ENCODE results near the gene GALNT5.
"Not testable (repeated sequence)": the region's sequence is repeated elsewhere in the genome, so short reads cannot be mapped to it uniquely, and the experiment has no call there.

The GALNT5 gene

DNA sequence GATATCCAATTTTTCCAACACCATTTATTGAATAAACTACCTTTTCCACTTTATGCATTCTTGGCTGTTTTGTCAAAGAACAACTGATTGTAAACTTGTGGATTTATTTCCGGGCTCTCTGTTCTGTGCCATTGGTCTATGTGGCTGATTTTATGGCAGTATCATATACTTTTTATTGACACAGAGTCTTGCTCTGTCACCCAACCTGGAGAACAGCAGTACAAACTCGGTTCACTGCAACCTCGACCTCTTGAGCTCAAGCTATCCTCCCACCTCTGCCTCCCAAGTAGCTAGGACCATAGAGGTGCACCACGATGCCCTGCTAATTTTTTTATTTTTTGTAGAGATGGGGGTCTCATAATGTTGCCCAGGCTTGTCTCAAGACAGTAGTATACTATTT, 6.7 kb upstream of the GALNT5 start:
- no peak for DNase-seq

DNA sequence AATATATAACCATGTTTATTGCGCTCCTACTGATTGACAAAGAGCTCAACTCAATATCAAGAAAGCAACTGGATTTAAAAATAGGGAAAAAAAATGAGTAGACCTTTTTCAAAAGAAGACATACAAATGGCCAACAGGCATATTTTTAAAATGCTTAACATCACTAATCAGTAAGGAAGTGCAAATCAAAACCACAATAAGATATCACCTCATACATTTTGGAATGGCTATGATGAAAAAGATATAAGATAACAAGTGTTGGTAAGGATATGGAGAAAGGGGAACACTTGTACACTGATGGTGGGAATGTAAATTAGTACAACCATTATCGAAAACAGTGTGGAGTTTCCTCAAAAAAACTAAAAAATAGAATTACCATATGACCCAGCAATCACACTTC, 5.6 kb upstream of the GALNT5 start:
- no peak for DNase-seq

DNA sequence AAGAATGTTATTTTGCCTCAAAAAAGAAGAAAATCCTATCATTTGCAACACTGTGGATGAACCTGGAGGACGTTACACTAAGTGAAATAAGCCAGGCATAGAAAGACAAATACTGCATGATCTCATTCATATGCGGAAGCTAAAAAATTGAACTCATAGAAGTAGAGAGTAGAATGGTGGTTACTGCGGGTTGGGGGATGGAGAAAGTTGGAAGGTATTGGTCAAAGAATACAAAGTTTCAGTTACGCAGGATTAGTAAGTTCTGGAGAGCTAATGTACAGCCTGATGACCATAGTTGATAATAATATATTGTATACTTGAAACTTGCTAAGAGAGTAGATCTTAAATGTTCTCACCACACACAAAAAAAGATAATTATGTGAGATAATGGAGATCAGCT, 5.0 kb upstream of the GALNT5 start:
- DNase-seq, result no peak

DNA sequence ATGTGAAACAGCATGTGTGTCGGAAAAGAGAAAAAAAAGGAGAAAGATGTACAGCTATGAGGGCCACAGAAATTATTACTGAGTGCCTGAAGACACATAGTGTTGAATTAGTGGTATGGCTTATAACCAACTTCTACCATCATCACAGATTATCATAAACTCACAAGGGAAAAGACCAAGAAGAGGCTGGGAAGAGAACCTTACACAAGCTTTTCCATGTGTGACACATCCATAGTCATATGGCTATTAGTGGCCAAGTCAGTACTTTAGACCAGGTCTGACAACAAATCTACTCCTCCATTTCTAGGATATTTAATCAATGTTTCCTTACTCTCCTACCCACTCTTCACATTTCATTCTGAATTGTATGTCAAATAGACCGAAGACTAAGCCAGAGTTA, 3.5 kb upstream of the GALNT5 start:
- no peak for DNase-seq

DNA sequence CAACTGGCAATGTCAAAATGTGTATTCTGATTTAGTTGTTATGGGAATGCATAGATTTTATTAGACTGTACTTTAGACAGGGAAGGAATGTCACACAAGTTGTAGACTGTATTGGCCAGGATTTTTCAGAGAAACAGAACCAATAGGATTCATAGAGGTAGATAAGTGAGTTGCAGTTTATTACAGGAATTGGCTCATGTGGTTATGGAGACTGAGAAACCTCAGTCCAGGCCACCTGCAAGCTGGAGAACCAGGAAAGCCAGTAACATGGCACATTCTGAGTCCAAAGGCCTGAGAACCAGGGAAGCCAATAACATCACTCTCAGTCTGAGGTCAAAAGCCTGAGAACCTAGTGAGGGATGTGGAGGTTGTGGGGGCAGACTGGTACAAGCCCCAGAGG, 1.8 kb upstream of the GALNT5 start:
- DNase-seq, result no peak

DNA sequence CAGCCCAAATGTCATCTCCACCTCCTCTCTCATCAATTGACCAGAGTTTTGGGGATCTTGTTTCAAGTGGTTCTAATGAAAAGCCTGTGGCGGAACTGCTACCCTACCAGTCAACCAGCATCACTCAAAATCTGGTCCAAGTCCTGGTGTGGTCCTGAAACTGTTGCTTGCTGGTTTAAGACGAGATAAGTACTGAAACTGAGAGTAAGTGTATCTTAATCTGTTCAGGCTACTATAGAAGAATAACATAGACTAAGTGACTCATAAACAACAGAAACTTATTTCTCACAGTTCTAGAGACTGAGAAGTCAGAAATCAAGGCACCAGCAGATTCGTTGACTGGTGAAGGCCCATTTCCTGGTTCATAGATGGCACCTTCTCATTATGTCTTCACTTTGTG, 879 bp upstream of the GALNT5 start:
- no peak for DNase-seq

DNA sequence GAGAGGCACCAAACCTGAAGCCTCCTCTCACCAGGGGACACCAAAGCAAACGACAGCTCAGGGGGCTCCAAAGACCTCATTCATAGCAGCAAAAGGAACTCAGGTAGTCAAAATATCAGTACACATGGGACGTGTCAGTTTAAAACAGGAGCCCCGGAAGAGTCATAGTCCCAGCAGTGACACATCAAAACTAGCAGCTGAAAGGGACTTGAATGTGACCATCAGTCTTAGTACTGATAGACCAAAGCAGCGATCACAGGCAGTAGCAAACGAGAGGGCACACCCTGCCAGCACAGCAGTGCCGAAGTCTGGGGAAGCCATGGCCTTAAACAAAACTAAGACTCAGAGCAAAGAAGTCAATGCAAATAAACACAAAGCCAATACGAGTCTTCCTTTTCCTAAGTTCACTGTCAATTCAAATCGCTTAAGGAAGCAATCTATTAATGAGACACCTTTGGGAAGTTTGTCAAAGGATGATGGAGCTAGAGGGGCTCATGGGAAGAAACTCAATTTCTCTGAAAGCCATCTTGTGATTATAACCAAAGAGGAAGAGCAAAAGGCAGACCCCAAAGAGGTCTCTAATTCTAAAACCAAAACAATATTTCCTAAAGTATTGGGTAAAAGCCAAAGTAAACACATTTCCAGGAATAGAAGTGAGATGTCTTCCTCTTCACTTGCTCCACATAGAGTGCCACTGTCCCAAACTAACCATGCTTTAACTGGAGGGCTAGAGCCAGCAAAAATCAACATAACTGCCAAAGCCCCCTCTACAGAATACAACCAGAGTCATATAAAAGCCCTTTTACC, 1.2 kb downstream of the GALNT5 start:
- no peak for DNase-seq

DNA sequence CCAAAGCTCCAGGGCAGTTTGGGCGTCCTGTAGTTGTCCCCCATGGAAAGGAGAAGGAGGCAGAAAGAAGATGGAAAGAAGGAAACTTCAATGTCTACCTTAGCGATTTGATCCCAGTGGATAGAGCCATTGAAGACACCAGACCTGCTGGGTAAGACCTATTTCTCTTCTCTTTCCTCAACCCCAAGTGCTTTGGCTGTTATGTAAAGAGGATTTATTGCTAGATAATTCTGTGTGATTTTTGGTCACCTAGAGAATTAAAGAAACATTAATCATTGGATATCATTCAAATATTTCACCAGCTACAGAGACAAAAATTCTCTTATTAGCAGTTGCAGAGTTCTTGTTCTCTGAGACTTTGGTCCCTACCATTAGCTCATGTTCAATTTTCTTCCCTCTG, 1.9 kb downstream of the GALNT5 start:
- no peak for DNase-seq

DNA sequence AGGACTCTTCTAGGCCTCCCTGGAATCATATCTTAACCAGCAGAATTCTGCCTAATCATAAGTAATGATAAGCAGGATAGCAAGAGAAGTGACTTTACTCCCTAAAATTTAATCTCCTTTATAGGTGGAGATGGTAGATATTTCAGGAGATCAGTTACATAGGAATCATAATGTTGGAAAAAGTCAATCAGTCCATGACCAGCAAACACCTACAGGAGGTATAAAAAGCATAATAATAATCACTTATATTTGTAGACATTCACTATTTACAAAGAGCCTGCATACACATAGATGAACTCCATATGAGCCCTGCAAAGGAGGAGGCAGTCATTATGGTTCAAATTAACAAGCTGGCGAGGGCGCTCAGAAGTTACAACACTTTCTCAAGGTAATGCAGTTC, 2.5 kb downstream of the GALNT5 start:
- no peak for DNase-seq

DNA sequence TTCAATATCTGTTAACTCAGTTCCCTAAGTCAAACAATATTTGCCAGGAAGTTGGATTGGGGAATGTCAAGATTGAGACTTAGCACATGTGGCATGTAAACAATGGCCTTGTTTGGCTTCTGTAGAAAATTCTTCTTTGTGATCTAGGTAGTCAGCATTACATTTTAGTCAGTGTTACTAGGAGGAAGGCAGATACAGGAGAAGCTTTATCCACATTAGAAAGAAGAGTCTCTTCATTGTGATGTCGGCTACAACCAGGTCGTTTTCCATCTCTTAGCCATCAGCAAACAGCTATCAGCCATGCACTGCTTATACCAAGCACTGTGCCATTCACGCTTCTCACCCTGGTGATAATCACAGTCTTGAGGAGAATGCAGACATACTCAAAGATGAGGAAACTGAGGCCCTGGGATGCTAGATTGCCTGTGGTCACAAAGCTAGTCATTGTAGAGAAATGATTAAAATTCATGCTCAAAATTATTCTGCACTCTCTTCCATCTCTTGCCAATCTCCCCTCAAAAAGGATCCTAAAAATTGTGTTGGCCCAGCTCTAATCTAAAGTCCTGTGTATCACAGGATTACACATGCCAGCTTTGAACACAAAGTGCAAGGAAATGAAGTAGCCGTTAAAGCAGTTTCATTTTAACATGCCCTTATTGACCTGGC, 3.2 kb downstream of the GALNT5 start:
- no peak for DNase-seq

DNA sequence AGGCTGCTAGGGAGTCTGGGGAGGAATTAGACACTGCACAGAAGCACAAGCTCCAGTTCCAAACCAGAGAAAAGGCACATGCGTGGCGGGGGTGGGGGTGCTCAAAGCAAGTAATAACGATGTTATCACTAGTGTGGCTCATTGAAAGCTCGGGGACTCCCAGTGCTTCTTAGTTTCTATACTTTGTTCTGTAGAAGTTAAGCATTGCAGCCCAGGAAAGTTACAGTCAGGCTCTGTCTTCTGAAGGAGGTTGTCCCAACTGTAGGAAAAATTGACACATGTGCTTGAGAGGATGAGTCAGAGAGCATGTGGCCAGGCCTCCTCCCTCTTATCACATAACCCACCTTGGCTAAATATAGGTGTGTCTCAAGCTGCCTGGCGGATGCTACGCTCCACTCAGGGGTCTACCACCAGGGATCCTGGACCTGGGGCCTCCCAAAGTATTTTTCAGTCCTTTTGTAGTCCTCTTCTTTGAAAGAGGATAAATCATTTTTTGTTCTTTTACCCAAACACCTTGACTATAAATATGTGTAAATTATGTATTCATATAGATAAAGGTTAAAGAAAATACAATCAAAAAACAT, 3.8 kb downstream of the GALNT5 start:
- DNase-seq, result no peak

DNA sequence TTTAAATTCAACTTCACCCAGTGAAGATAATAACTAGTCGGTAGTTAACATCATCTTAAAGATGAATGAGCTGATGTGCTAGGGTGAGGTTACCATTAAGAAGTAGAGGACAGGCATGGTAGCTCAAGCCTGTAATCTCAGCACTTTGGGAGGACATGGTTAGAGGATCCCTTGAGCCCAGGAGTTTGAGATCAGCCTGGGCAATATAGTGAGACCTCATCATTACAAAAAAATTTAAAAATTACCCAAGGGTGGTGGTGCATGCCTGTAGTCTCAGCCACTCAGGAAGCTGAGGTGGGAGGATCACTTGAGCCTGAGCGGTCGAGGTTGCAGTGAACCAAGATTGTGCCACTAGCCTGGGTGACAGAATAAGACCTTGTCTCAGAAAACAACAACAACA, 4.7 kb downstream of the GALNT5 start:
- DNase-seq, result no peak

DNA sequence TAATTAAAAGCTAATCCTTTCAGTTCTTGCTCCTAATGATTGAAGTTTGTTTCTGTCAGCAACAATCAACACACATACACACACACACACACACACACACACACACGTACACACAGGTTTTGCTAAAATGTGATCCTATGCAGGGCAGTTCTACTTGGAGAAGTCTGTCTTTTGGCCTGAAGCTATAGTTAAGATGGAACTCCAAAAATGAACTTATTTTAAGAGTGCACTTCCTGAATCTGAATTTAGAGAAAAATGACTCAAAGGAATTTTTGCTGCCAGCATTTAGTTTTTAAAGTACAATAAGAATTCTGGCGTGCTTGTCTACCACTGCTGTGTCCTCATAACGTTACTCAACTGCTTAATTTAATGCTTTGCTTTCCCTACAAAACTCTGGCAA, 6.6 kb downstream of the GALNT5 start:
- no peak for DNase-seq

DNA sequence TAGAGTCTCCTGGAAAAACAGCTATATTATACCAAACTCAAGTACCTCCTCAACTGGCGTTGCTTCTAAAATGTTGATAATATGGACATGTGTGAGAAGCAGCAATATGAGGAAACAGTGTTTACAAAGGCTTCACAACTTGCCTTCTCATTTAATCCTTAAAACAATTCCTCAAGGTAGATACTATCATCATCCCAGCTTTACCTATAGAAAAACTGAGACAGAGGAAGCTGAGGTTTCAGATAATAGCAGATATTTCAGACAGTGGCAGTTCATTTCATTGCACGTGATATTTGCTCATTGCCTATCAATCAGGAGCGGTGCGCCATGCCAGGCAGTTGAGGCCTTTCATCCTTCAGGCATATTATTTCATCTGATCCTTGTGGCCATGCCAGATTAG, 8.3 kb downstream of the GALNT5 start:
- DNase-seq, result no peak

DNA sequence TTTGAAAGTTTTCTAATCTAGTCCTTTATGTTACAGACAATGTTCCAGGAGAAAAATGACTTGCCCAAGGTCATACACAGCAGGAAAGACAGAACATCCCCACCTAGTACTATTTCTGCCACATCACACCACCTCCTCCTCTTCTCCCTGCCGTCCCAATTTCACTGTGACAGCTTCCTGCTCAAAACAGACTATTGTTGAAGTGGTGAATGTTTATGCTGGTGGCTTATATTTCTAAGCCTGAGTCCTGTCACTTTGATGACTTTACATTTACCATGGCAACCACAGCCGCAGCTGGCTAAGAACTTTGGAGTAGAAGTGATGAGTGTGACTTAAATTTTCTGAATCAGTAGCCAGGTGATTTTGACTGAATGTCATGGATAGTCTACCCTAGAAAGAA, 10.0 kb downstream of the GALNT5 start:
- DNase-seq, result no peak

DNA sequence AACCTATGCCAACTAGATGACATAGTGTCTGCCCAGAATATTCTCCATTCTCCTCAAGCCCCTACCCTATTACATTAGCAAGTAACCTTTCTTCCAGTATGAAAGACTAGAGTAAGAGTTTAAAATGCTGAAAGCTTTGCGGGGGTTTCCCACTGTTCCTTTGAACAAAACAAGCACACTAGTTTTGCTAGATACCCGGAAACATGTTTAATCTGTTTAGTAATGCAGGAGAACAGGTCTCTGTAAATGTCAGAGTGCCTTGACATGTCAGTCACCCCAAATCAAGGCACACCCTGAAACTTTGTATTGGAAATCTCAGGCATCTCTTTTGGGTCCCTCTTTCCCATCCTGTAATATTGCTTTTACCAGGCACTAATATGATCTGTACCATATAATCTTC, 11.6 kb downstream of the GALNT5 start:
- DNase-seq, result no peak

DNA sequence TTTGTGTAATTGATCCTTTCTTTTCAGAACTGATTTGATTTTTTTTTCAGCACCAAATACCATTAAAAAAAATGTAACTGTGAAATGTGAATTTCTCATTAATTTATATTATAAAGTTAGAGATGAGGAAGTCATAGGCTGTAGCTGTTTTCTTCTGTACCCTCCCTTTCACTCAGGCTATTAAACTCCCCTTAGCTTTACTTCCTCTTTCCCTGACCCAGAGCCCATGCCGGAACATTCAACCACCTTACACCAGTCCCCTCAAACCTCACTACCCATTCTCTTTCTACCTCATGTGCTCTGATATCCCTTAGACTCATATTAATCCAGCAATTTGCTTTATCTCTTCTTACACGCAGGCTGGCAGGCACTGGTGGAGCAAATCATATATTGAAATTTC, 12.4 kb downstream of the GALNT5 start:
- no peak for DNase-seq

DNA sequence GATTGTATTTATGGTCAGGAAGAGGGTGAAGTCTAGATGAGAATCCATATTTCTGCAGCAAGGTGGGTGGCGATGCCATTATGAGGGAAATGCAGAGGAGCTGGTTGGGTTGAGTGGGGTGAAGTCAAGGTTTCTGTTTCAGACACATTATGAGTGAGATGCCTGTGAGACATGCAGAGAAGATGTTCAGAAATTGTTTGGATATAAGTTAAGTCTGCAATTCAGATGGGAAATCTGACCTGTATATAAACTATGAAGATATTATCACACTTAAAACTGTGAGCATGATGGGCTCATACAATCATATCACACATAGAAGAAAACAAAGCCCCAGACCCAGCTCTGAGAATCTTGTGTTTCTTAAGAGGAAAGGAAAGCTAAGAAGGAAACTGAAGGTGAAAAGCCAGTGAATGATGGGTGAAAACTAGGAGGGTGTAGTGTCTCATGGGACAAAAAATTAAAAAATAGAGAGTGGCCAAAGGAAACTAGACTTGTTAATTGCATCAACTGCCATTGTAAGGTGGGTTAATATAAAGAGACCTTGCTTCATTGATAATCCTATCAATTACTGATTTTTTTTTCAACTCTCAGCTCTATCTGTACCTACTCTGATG, 14.2 kb downstream of the GALNT5 start:
- DNase-seq, result no peak

DNA sequence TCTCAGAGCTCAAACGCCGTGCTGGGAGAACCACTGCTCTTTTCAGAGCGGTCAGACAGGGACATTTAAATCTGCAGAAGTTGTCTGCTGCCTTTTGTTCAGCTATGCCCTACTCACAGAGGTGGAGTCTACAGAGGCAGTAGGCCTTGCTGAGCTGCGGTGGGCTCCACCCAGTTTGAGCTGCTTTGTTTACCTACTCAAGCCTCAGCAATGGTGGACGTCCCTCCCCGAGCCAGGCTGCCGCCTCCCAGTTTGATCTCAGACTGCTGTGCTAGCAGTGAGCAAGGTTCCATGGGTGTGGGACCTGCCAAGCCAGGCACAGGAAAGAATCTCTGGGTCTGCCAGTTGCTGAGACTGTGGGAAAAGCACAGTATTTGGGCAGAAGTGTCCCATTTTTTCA, 21.8 kb downstream of the GALNT5 start:
- DNase-seq, result not testable (repeated sequence)

DNA sequence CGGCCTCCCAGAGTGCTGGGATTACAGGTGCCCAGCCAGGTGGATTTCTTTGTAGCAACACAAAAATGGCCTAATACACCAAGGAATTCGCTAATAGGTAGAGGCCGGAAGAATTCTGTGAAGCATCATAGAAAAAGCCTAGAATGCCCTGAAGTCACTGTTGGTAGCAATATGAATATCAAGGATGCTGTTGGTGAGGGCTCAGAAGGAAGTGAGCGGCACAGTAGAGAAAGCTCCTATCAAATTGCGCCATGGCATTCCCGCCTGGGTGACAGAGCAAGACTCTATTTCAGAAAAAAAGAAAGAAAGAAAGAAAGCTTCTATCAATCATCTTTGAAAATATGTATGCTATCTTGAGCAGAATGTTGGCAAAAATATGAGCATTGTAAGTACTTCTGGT, 23.8 kb downstream of the GALNT5 start:
- no peak for DNase-seq

DNA sequence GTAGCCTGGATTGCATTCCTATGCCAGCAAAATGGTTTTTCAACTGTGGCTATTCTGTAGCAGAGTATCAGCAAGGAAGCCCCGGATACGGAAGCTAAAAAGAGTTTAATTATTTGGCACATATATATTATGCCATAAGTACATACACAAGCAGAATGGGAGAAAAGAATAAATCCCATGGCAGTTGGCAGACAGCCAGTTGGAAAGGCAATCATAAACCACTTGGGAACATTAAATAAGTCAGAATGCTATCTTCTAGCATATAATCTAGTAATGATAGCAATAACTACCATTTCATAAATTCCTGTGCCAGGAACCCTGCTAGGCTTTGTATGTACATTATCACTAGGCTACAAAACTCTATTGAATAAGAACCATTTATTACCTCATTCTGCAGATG, 26.0 kb downstream of the GALNT5 start:
- no peak for DNase-seq

DNA sequence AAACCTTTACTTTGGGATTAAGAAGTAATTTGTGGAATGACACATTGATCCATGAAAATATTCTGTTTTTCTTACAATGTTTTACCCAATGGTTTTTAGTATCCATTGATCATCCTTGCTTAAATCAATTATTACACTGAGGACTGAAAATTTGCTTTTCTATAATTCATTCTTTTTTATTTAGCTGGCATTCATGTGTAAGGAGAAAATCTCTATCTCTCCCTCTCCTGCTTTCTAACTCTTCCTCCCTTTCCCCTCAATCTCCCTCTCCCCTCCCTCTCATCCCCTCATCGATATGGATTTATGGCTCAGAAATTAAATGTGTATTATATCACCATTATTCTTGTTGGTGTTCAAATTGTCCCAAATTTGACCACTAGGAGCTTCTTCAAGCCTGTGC, 29.7 kb downstream of the GALNT5 start:
- no peak for DNase-seq

DNA sequence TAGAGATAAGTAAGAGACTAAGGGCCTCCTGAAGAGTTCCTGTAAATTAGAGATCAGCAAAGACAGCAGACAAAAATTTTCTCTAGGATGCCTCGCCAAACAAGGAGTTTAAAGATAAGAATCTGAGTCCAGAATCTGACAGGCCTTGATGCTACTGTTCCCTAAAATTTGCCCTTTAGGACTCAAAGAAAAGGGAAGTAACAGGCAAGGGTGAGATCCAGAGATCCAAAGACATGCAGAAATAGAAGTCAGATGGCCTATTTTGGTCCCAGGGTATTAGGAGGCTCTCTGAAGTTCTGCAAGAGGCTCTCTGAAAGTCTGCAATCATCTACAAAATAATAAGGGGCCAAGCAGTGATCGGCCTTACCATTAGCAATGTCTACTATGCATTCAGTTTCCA, 33.0 kb downstream of the GALNT5 start:
- DNase-seq, result no peak

DNA sequence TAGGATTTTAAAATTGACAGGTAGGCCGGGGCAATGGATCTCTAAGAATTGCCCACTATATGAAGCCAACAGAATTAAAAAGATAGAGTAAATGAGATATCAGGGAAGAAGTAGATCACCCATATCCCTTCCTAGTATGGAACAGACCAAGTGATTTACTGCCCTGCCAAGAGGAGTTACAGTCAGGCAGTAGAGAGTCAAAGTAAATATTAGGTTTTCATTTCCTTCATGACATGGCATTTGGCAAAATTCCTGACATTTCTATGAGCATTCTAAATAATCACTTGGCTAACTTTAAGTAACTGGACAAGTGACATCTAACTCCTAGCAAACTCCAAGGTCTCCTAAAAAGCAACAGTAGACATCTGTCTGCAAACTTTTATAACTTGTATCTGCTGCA, 33.5 kb downstream of the GALNT5 start:
- DNase-seq, result peak; percentile 47

Measured in NCI-H2029 treated with DMSO at 0.1 percent for 48 hours (cell line).